Measurements from ENCODE around the gene RAP1GDS1. TPM values are rescaled to one million over a fixed set of nuclear protein-coding genes. Genes with fewer than 3 reads are reported as not detected.

The RAP1GDS1 gene
- total and polyA plus RNA-seq, 2 of the 13 experiments (the other 11 are each of a cell fraction or from before 2014, with no cell fraction given) = 19.3 to 42.5 TPM

- TF ChIP-seq ZNF441 (CRISPR knock-in tag; IDR thresholded peaks at IDR 0.05; ENCODE audit: borderline replicate concordance) (no peak), KLF12 (CRISPR knock-in tag; IDR thresholded peaks at IDR 0.05; ENCODE audit: borderline replicate concordance) (no peak), ZNF280D (CRISPR knock-in tag; IDR thresholded peaks at IDR 0.05) (no peak), ZNF782 (CRISPR knock-in tag; IDR thresholded peaks at IDR 0.05; ENCODE audit: borderline replicate concordance) (no peak), ZNF773 (CRISPR knock-in tag; IDR thresholded peaks at IDR 0.05; ENCODE audit: borderline replicate concordance) (no peak), GATAD1 (CRISPR knock-in tag; IDR thresholded peaks at IDR 0.05) (no peak), ZNF407 (CRISPR knock-in tag; IDR thresholded peaks at IDR 0.05; ENCODE audit: not compliant biosample characterization) (no peak), ZNF30 (CRISPR knock-in tag; IDR thresholded peaks at IDR 0.05) (no peak; the same call in 1 of the 2 replicates), ZNF790 (CRISPR knock-in tag; IDR thresholded peaks at IDR 0.05; ENCODE audit: borderline replicate concordance) (no peak), ZNF652 (CRISPR knock-in tag; IDR thresholded peaks at IDR 0.05; ENCODE audit: borderline replicate concordance, low read depth) (no peak), ATF3 (CRISPR knock-in tag; IDR thresholded peaks at IDR 0.05) (no peak), ASH2L (IDR thresholded peaks at IDR 0.05; ENCODE audit: insufficient read length, low read depth, low read length) (no peak), ZNF709 (CRISPR knock-in tag; IDR thresholded peaks at IDR 0.05) (no peak), PHF20 (CRISPR knock-in tag; IDR thresholded peaks at IDR 0.05) (no peak), ZNF282 (IDR thresholded peaks at IDR 0.05; ENCODE audit: partially characterized antibody) (no peak), NFYB (CRISPR knock-in tag; IDR thresholded peaks at IDR 0.05) (no peak), ERF (CRISPR knock-in tag; IDR thresholded peaks at IDR 0.05) (no peak), ZNF567 (CRISPR knock-in tag; IDR thresholded peaks at IDR 0.05; ENCODE audit: borderline replicate concordance) (0 out of 2 replicates have a peak, but pooled peaks have one; percentile 37), SMC3 (IDR thresholded peaks at IDR 0.05; ENCODE audit: low read length) (no peak)
These were observed 1.1 kb upstream of the RAP1GDS1 start (continued) for GRCh38 chr4:98260047-98260578.

All from HepG2 (cell line).